Measurements from ENCODE around the gene CD27. TPM values are rescaled to one million over a fixed set of nuclear protein-coding genes. Genes with fewer than 3 reads are reported as not detected.
"Not testable (repeated sequence)": the region's sequence is repeated elsewhere in the genome, so short reads cannot be mapped to it uniquely, and the experiment has no call there.

The CD27 gene
- total RNA-seq, 1 donor from 2014 or later: not detected

DNA sequence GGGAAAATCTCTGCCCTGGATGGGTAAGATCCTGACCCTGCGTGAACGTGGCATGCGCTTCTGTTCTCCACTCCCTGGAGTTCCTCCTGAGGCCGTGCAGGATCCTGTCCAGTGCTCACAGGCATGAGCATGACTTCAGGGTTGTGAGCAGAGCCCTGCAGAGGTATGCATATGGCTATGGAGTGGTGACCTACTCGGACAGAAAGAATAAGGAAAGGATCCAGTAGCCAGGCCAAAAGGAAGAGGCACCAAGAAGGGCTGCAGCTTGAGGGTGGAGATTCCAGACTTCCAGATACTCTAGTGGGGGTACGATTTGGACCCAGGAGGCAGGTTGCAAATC lies 20.8 kb upstream of the CD27 start:
- H3K4me1 Mint-ChIP-seq: no peaks in the 10 kb centered on the region
- no peaks in the 10 kb centered on the region for H3K9me3 Mint-ChIP-seq
- H3K4me3 Mint-ChIP-seq: no peak overlapping the region
- no peak for DNase-seq (ENCODE audit: low spot score in 2 of 2, unreplicated experiment in 2 of 2)
- TF ChIP-seq, protein P1, sequence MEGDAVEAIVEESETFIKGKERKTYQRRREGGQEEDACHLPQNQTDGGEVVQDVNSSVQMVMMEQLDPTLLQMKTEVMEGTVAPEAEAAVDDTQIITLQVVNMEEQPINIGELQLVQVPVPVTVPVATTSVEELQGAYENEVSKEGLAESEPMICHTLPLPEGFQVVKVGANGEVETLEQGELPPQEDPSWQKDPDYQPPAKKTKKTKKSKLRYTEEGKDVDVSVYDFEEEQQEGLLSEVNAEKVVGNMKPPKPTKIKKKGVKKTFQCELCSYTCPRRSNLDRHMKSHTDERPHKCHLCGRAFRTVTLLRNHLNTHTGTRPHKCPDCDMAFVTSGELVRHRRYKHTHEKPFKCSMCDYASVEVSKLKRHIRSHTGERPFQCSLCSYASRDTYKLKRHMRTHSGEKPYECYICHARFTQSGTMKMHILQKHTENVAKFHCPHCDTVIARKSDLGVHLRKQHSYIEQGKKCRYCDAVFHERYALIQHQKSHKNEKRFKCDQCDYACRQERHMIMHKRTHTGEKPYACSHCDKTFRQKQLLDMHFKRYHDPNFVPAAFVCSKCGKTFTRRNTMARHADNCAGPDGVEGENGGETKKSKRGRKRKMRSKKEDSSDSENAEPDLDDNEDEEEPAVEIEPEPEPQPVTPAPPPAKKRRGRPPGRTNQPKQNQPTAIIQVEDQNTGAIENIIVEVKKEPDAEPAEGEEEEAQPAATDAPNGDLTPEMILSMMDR (IDR thresholded peaks at IDR 0.05; ENCODE audit: unreplicated experiment): no peak
- H3K36me3 Mint-ChIP-seq: no peaks in the 10 kb centered on the region
- H3K27ac Mint-ChIP-seq: no peak overlapping the region
- no peaks in the 10 kb centered on the region for H3K27me3 Mint-ChIP-seq (ENCODE audit: low read depth)

DNA sequence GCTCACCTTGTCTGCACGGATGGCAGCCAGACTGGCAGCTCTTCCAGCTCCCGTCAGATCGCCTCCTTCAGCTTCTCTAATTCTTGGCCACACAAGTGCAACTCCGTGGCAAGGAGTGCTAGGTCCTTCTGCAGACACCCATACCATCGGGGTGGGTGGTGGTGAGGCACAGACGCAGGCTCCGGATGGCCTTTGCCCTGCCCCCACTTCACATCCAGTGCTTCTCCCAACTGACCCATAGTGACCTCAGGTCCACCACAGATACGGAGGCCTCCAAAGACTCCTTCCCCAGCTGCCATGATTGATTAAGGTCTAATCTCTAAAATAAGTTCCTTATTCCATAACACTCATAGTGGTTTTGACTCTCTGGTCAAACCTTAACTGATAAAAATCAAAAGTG lies 19.9 kb upstream of the CD27 start:
- TF ChIP-seq, protein P1 (IDR thresholded peaks at IDR 0.05; ENCODE audit: unreplicated experiment): no peak
- no peak overlapping the region for H3K4me3 Mint-ChIP-seq
- no peak overlapping the region for H3K27ac Mint-ChIP-seq
- H3K27me3 Mint-ChIP-seq (ENCODE audit: low read depth): no peaks in the 10 kb centered on the region
- no peaks in the 10 kb centered on the region for H3K36me3 Mint-ChIP-seq
- no peak for DNase-seq (ENCODE audit: low spot score in 2 of 2, unreplicated experiment in 2 of 2)
- no peaks in the 10 kb centered on the region for H3K4me1 Mint-ChIP-seq
- no peaks in the 10 kb centered on the region for H3K9me3 Mint-ChIP-seq

DNA sequence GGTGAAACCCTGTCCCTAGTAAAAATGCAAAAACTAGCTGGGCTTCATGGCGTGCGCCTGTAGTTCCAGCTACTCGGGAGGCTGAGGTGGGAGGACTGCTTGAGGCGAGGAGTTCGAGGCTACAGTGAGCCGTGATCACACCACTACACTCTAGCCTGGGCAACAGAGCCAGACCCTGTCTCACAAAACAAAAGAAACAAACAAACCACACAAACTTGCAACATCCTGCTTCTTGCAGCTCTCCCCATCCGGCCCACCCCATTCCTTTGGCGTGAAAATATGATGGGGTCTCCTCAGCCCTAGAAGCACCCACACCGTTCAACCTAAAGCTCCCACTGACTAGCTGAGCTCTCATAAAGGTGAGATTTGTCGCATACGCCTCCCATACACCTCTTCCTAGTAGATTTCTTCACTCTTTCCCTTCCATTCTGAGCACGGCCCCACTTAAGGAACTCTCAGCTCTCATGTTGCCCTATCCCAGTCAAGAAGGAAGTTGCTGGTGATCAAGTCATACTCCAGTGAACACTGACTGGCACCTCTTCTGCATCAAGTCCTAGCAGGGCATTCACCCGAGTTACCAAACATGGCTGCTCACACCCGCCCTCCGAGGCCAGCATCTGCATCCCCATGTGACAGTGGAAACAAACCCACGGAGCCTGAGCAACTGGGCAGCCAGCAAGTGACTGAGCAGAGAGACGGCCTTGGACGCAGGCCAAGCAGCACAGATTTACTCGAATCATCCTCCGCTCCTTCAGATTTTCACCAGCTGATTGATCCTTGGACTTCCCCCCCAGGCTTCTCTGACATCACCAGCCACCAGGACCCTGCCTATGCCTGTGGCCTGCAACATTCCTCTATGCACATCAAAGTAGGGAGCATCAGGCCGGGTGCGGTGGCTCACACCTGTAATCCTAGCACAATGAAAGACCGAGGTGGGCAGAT lies 18.9 kb upstream of the CD27 start:
- H3K27me3 Mint-ChIP-seq (ENCODE audit: low read depth): no peaks in the 10 kb centered on the region
- no peaks in the 10 kb centered on the region for H3K36me3 Mint-ChIP-seq
- H3K27ac Mint-ChIP-seq: no peak overlapping the region
- no peak for DNase-seq (ENCODE audit: low spot score in 2 of 2, unreplicated experiment in 2 of 2)
- H3K9me3 Mint-ChIP-seq: no peaks in the 10 kb centered on the region
- TF ChIP-seq, protein P1 (IDR thresholded peaks at IDR 0.05; ENCODE audit: unreplicated experiment): no peak
- no peak overlapping the region for H3K4me3 Mint-ChIP-seq
- peaks cover 10% of the 10 kb centered on the region for H3K4me1 Mint-ChIP-seq

DNA sequence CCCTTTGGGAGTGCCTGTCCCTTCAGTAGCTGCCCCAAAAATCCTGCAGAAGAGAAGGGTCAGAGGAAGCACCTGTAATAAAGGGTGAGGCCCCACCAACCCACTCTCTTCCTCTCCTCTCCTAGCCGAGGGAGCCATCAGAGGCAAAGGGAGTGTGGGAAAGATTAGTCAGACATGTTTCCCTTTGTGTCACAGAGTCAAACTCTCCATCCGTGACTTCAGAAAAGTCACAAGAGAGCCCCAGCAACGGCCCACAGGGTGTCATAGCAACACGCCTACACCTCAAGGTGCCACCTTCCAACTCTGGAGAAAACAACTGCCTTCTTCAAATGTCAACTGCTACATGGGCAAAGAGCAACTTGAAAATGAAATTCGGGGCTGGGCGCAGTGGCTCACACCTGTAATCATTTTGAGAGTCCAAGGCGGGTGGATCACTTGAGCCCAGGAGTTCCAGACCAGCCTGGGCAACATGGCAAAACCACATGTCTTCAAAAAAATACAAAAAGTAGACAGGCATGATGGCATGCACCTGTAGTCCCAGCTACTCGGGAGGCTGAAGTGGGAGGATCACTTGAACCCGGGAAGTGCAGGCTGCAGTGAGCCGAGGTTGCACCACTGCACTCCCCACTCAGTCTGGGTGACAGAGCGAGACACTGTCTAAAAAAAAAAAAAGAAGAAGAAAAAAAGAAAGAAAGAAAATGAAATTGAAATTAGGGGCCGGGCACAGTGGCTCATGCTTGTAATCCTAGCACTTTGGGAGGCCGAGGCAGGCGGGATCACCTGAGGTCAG lies 17.7 kb upstream of the CD27 start:
- H3K4me3 Mint-ChIP-seq: no peak overlapping the region
- H3K4me1 Mint-ChIP-seq: peaks cover 14% of the 10 kb centered on the region
- TF ChIP-seq, protein P1 (IDR thresholded peaks at IDR 0.05; ENCODE audit: unreplicated experiment): no peak
- H3K36me3 Mint-ChIP-seq: no peaks in the 10 kb centered on the region
- no peak for DNase-seq (ENCODE audit: low spot score in 2 of 2, unreplicated experiment in 2 of 2)
- no peak overlapping the region for H3K27ac Mint-ChIP-seq
- no peaks in the 10 kb centered on the region for H3K9me3 Mint-ChIP-seq
- no peaks in the 10 kb centered on the region for H3K27me3 Mint-ChIP-seq (ENCODE audit: low read depth)

DNA sequence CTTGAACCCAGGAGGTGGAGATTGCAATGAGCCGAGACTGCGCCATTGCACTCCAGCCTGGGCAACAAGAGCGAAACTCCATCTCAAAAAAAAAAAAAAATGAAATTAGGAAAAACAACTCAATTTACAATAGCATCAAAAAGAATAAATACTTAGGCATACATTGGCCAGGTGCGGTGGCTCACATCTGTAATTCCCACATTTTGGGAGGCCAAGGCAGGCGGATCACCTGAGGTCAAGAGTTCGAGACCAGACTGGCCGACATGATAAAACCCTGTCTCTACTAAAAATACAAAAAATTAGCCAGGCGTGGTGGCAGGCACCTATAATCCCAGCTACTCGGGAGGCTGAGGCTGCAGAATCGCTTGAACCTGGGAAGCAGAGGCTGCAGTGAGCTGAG lies 17.0 kb upstream of the CD27 start:
- DNase-seq (ENCODE audit: low spot score in 2 of 2, unreplicated experiment in 2 of 2); H3K36me3 Mint-ChIP-seq; H3K4me3 Mint-ChIP-seq; H3K27me3 Mint-ChIP-seq (ENCODE audit: low read depth); H3K27ac Mint-ChIP-seq; H3K9me3 Mint-ChIP-seq: not testable (repeated sequence)
- peaks cover 14% of the 10 kb centered on the region for H3K4me1 Mint-ChIP-seq

DNA sequence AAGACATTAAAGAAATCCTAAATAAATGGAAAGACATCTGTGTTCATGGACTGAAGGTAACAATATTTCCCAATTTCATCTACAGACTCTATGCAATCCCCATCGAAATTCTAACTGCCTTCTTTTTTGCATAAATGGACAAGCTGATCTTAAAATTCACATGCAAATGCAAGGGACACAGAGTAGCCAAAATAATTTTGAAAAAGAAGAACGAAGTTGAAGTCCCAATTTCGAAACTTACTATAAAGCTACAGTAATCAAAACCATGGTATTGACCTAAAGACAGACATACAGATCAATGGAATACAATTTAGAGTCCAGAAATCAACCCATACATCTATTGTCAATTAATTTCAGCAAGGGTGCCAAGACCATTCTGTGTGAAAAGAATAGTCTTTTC lies 16.4 kb upstream of the CD27 start:
- Mint-ChIP-seq H3K9me3 (no peaks in the 10 kb centered on the region), H3K4me3 (no peak overlapping the region), H3K36me3 (no peaks in the 10 kb centered on the region), H3K27me3 (ENCODE audit: low read depth) (no peaks in the 10 kb centered on the region), H3K4me1 (peaks cover 14% of the 10 kb centered on the region), H3K27ac (no peak overlapping the region)
- TF ChIP-seq, protein P1 (IDR thresholded peaks at IDR 0.05; ENCODE audit: unreplicated experiment): no peak
- DNase-seq (ENCODE audit: low spot score in 2 of 2, unreplicated experiment in 2 of 2): no peak
